ENCODE measurements around the gene PTPN3. TPM values are rescaled to one million over a fixed set of nuclear protein-coding genes. Genes with fewer than 3 reads are reported as not detected.
A peak's percentile ranks its signal among the peaks of the same experiment; 100 is the strongest.

PTPN3 gene
- total RNA-seq, 1 experiment from 2014 or later = 25.0 TPM

GRCh38 chr9:109469646-109470358 lies 28.3 kb downstream of the PTPN3 start:
- Mint-ChIP-seq H3K9me3 (ENCODE audit: low read depth, unreplicated experiment) (no peaks in the 10 kb centered on the region), H3K27ac (ENCODE audit: unreplicated experiment) (peak overlapping the region; percentile 92), H3K27me3 (ENCODE audit: unreplicated experiment) (no peaks in the 10 kb centered on the region), H3K4me1 (ENCODE audit: low read depth, unreplicated experiment) (peaks cover 57% of the 10 kb centered on the region), H3K4me3 (ENCODE audit: low read depth, unreplicated experiment) (peak overlapping the region; percentile 63), H3K36me3 (ENCODE audit: insufficient read depth, unreplicated experiment) (peaks cover 7% of the 10 kb centered on the region)
- no TSS peak for BruUV-seq (replicated peaks)
- CTCF ChIA-PET = interaction anchor here (0.7 to 1.9 kb wide), 11 partner anchors 8 to 655 kb away, joined by 3 to 18 read pairs (median 4); partner anchors contain the start of gene PTPN3
- TF ChIP-seq CTCF (IDR thresholded peaks at IDR 0.05; ENCODE audit: unreplicated experiment) = peak; percentile 76
- intact Hi-C loops (cut with micrococcal nuclease; ENCODE audit: unreplicated experiment) = loop anchor here (2.0 kb wide), 2 partner anchors 29 to 49 kb away; no protein-coding TSS in a partner anchor
- peak; percentile 74 for DNase-seq

GRCh38 chr9:109468927-109469326 lies 29.2 kb downstream of the PTPN3 start:
- TF ChIP-seq CTCF (IDR thresholded peaks at IDR 0.05; ENCODE audit: unreplicated experiment) = no peak
- CTCF ChIA-PET = interaction anchor here (1.8 to 1.9 kb wide), 2 partner anchors 16 to 28 kb away, joined by 10 to 18 read pairs; no protein-coding TSS in a partner anchor
- no peak for DNase-seq
- no TSS peak for BruUV-seq (replicated peaks)
- Mint-ChIP-seq H3K36me3 (ENCODE audit: insufficient read depth, unreplicated experiment) (peaks cover 8% of the 10 kb centered on the region), H3K27me3 (ENCODE audit: unreplicated experiment) (no peaks in the 10 kb centered on the region), H3K27ac (ENCODE audit: unreplicated experiment) (peak overlapping the region; percentile 92), H3K4me3 (ENCODE audit: low read depth, unreplicated experiment) (no peak overlapping the region), H3K9me3 (ENCODE audit: low read depth, unreplicated experiment) (no peaks in the 10 kb centered on the region), H3K4me1 (ENCODE audit: low read depth, unreplicated experiment) (peaks cover 51% of the 10 kb centered on the region)
- intact Hi-C loops (cut with micrococcal nuclease; ENCODE audit: unreplicated experiment) = loop anchor here (2.0 kb wide), 1 partner anchor 28 kb away; no protein-coding TSS in a partner anchor

GRCh38 chr9:109467936-109468335 lies 30.2 kb downstream of the PTPN3 start:
- DNase-seq = no peak
- CTCF ChIA-PET = no interaction called here
- BruUV-seq (replicated peaks) = no TSS peak
- TF ChIP-seq CTCF (IDR thresholded peaks at IDR 0.05; ENCODE audit: unreplicated experiment) = no peak
- Mint-ChIP-seq H3K9me3 (ENCODE audit: low read depth, unreplicated experiment) (no peaks in the 10 kb centered on the region), H3K4me1 (ENCODE audit: low read depth, unreplicated experiment) (peaks cover 41% of the 10 kb centered on the region), H3K27ac (ENCODE audit: unreplicated experiment) (no peak overlapping the region), H3K27me3 (ENCODE audit: unreplicated experiment) (no peaks in the 10 kb centered on the region), H3K36me3 (ENCODE audit: insufficient read depth, unreplicated experiment) (peaks cover 12% of the 10 kb centered on the region), H3K4me3 (ENCODE audit: low read depth, unreplicated experiment) (no peak overlapping the region)
- intact Hi-C loops (cut with micrococcal nuclease; ENCODE audit: unreplicated experiment) = loop anchor here (2.0 kb wide), 1 partner anchor 27 kb away; no protein-coding TSS in a partner anchor

- Mint-ChIP-seq H3K27me3 (ENCODE audit: unreplicated experiment) (no peaks in the 10 kb centered on the region), H3K36me3 (ENCODE audit: insufficient read depth, unreplicated experiment) (peaks cover 21% of the 10 kb centered on the region), H3K4me1 (ENCODE audit: low read depth, unreplicated experiment) (peaks cover 38% of the 10 kb centered on the region), H3K9me3 (ENCODE audit: low read depth, unreplicated experiment) (no peaks in the 10 kb centered on the region), H3K4me3 (ENCODE audit: low read depth, unreplicated experiment) (no peak overlapping the region), H3K27ac (ENCODE audit: unreplicated experiment) (peak overlapping the region; percentile 40)
- no TSS peak for BruUV-seq (replicated peaks)
- intact Hi-C loops (cut with micrococcal nuclease; ENCODE audit: unreplicated experiment) = no loop called here
- TF ChIP-seq CTCF (IDR thresholded peaks at IDR 0.05; ENCODE audit: unreplicated experiment) = no peak
- CTCF ChIA-PET = interaction anchor here (0.6 kb wide), 1 partner anchor 124 kb away, joined by 4 read pairs; no protein-coding TSS in a partner anchor
- no peak for DNase-seq
These were observed 31.2 kb downstream of the PTPN3 start for GRCh38 chr9:109466623-109467590.
